ENCODE results near the gene PLCG2.
"Not testable (repeated sequence)": the region's sequence is repeated elsewhere in the genome, so short reads cannot be mapped to it uniquely, and the experiment has no call there.

PLCG2 gene

DNA sequence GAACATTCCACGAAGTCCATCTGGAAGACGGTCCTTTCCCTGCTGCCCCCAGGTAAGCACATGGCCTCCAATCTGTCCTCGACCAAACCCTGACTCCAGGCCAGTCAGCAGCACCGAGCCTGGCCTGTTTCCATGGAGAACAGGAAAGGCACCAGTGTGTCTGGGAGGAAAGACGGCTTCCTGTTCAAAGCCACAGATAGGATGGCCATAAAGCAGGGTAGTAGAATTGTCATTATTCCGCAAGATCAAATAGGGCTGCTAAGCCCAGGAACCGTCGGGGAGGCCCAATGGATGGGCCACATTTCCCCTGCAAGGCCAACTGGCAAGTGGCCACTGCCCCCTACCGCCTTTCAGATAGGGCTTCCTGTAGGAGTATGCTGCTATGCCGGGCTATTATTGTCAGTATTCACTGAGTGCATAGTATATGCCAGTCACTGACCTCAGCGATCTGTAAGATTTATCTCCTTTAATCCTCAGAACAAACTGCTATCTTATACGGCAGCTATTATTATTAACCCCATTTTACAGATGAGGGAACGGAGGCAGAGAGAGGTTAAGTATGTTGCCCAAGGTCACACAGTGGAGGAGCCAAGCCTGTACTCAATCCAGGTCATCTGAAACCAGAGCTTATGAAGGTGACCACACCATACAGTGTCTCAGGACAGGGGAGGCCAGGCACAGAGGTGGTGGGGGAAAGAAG is 23.0 kb upstream of the PLCG2 start:
- DNase-seq: no peak

DNA sequence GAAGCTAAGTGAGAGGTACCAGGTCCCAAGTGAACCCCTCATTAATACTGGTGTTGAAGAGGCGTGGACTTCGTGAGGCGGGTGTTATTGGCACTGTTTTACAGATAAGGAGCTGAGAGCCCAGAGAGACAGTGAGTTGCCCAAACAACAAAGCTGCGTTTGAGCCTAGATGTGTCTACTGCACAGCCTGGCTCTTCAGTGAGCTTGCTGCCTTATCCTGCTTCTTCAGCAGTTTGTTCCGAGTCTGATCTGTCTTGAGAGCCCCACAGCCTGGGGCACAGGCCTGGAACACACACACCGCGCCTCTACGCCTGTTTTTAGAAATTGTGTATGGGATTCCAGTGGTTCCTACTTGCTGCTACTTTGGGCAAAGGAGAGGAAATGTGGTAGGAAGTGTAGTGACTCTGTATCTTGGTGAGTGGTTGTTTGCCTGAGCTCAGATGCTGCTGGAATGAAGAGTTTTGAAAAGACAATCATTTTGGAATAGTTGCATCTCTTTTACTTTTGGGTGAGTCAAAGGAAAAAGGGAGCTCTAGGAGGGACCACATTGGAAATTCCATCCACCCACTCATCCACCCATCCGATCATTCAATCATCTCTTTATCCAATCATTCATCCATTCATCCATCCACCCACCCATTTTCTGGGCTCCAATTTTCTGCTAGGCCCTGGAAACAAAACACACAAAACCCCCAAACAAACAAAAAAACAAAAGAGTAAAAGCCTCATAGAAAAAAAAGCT is 22.3 kb upstream of the PLCG2 start:
- no peak for DNase-seq

DNA sequence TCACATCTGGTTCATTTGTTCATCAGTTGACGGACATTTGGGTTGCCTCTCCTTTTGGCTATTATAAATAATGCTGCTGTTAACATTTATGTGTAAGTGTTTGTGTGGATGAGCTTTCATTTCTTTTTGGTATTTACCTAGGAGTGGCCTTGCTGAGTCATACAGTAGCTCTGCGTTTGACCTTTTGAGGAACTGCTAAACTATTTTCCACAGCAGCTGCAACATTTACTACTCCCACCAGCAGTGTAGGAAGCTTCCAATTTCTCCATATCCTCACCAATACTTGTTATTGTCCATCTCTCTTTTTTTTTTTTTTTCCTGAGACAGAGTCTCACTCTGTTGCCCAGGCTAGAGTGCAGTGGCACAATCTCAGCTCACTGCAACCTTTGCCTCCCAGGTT is 20.7 kb upstream of the PLCG2 start:
- DNase-seq: no peak

DNA sequence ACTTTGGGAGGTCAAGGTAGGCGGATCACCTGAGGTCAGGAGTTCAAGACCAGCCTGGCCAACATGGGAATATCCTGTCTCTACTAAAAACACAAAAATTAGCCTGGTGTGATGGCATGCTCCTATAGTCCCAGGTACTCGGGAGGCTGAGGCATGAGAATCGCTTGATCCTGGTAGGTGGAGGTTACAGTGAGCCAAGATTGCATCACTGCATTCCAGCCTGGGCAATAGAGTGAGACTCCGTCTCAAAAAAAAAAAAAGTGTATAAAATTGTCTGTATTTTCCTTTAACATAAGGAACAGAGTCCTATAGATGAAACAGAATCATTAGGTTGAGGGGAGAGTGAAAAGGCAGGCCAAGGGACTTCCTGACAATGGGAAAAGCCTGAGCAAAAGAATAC is 16.8 kb upstream of the PLCG2 start:
- not testable (repeated sequence) for DNase-seq

DNA sequence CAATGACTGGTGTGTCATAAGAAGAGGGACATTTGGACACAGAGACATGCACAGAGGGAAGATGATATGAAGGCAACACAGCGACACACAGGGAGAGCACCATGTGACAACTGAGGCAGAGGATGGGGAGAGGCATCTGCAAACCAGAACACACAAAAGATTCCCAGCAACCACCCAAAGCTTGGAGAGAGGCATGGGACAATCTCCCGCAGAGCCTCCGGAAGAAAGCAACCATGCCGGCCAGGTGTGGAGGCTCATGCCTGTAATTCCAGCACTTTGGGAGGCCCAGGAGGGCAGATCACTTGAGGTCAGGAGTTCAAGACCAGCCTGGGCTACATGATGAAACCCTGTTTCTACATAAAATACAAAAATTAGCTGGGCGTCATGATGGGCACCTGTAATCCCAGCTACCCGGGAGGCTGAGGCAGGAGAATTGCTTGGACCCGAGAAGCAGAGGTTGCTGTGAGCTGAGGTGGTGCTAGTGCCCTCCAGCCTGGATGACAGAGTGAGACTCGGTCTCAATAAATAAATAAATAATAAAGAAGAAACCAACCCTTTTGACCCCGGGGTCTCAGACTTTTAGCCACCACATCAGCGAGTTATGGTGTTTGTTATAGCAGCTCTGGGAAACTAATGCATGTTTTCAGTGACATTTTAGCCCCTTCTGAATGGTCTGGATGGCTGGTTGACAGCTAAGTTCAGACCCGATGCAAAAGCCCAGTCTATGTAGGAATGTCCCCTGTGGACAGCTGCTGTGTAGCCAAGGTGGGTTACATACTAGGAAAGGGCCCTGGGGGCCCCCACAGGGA is 13.8 kb upstream of the PLCG2 start:
- DNase-seq: no peak

DNA sequence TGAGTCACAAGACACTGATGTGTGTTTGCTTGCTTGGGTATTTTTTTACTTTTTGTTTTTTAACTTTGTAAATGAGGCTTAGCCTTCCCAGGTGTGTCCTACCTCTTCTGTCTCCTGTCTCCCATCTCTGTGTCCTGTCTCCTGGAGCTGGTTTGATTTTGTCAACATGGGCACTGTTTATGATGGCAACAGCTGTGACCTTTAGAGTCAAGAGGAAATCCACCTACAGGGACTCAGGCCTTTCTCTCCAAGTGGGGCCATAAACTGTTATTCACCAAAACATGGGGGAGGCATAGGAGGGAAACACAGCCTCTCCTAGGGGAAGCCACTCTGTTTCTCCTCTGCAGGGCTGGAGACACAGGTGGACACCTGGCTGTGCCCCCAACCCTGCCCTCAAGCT is 13.1 kb upstream of the PLCG2 start:
- DNase-seq: no peak

DNA sequence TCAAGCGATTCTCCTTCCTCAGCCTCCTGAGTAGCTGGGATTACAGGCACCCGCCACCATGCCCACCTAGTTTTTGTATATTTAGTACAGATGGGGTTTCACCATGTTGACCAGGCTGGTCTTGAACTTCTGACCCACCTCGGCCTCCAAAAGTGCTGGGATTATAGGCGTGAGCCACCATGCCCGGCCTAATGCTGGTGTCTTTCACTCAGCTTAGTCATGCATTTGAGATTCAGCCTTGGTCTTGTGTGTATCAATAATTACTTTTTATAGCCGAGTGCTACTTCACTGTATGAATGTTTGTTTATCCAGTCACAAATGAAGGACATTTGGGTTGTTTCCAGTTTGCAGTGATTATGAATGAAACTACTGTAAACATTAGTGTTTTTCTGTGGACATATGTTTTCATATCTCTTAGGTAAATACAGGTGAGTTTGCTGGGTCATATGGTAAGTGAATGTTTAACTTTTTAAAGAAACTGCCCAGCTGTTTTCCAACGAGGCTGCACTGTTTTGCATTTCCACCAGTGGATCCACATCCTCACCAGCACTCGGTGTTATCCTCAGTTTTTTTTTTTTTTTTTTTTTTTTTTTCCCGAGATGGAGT is 11.0 kb upstream of the PLCG2 start:
- peak; percentile 35 for DNase-seq

DNA sequence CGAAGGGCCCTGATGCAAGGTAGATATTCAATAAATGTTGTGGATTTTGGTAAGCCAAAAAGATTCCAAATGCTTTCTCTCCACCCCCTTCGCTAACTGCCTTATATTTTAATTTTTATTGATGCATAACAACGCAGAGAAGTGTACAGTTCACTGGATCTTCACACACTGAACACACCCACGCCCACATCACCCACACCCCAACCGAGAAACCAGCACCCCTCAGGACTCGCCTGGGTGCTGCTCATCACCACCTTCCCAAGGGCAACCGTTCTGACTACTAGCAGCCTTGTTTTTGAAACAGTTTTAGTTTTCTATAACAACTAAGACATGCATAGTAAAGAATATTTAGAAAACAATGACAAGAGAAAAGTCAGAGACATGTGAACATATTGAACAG is 9.1 kb upstream of the PLCG2 start:
- no peak for DNase-seq

DNA sequence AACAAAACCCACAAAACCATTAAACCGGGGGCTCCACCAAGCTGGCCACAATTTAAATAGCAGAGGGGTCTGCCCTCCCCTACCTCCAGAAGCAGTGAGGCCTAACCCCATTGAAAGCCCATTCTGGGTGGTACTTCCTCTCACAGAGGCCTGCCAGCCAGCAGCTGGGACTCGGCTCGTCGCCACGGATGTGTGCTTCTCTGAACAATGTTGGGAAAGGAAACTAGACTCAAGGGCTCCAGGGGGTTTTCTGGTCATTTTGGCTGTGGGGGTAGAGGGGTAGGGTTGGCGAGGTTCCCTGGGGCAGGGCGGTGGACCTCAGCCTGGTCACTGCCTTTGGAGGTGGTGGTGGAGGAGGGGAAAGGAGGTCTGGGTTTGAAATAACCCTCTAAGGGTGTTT is 4.7 kb upstream of the PLCG2 start:
- no peak for DNase-seq

DNA sequence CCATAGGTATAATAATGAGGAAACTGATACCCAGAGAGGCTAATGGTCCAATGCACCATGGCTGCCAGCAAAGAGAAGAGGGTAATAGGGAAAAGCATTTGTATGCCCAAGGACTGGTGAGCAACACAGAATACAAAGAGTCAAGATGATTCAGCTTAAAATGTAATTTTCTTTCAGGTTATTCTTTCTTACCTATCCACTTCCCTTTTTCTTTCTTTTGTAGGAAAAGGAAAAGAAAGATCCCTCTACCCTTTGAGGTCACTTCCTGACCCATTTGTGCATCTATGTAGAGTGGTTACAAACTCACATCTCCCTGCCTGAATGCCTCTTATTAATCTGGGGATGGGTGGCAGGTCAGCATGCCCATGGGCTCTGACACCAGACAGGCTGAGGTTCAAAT is 3.5 kb upstream of the PLCG2 start:
- DNase-seq: no peak

DNA sequence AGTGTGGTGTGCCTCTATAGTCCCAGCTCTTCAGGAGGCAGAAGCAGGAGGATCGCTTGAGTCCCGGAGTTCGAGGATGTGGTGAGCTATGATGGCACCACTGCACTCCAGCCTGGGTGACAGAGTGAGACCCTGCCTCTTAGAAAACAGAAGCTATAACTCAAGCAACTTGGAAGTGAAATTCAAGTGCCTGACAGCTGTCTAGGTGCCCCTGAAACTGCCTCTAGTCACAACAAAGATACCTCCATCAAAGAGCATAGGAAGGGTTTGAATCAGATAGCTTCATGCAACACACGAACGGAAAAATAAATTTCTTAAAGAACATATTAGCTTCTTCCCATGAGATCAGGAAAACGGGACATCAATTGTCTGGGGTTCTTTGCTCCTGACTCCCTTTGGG is 860 bp upstream of the PLCG2 start:
- no peak for DNase-seq

DNA sequence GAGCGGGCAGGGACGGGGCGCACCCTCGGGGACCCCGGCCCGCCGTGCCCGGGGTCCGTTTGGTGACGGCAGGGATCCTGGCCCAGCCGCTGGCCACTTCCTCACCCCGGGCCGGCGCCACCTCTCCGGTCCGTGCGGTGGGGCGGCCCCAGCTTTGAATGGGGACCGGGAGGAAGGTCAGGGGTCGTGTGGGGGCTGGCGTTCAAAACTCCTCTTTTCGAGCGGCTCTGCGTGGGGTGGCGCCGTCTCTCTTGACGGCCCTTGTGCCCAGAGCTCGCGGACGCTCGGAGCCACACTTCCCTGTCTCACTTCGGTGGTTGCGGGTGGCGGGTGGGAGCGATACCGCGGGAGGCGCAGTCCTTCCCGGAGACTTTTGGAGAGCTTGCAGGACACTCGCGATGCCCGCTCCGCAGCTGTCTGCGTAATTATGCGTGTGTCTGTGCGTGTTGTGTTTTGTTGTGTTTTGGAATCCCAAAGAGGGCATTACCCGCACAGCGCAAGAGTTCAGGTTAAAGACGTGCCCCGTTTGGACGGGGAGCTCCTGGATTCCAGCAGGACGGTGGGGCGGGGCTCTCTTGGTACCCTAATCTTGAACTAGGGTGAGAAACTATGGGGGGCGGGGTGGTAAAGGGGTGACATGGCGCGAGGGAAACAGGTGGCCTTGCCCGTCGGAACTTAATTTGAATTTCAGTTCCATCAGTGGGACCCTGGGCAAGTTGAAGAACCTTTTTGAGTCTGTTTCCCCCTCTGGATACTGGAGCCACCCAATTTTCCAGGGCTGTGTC is 637 bp downstream of the PLCG2 start:
- DNase-seq: no peak

DNA sequence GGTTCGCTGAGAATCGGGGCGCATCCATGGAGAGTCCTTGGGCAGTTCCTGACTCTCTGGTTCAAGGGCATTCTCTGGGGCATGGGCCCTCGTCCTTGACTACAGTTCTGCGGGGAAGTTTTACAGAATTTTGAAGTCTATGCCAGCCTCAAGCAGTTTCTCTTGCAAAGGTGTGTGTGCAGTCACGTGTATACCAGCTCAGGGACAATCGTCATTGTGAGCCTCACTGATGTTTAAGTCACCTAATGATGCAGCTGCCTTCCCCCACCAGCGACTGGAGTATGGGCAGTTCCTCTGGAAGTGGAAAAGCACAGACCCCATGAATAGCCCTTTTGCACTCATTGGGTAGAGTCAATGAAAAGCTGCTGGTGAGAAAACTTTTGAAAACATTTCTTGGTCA is 1.3 kb downstream of the PLCG2 start:
- no peak for DNase-seq

DNA sequence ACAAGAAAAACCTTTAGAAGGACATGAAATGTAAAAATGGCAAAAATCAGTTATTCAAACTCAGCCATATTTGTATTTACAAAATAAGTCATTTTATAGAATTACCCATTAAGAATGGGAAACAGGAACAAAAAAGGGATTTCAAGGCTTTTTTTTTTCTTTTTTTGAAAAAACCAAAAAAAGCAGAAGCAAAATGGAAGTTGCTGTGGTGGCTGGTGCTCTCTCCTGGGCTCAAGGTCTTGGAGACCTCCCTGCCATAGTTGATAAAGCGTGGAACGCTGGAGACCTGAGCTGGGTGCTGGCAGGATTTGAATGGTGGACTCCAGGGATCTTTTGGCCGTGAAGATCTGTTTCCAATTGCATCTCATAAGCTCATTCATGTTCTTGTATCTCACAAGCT is 3.1 kb downstream of the PLCG2 start:
- DNase-seq: no peak

DNA sequence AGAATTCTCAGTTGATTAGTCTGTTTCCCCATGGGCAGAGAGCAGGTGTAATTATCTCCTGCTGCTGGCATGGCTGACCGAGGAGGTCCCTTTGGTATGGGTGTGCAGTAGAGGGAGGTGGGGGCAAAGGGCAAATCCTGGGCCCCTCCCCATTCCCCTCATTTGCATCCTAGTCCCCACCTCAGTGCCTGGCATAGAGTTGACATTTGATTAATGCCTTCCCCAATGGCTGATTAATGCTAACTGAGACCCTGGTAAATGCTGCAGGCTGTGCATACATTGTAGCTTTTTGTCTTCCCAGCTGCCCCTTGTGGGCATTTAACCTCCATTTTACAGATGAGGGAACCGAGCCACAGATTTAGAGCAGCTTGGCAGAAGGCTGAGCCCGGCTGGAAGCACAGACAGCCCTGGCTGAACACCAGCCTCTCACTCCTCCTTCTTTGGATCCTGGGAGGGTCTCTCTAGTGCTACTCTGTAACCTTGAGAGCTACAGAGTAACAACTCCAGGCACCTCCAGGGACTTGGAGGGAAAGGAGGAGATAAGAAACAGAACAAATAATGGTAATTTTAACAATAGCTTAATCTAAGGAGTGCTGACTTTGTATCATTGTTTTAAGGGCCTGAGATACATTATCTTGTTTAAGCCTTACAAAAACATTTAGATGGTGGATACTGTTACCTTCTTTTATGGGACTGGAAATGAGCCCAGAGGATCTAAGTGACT is 5.1 kb downstream of the PLCG2 start:
- DNase-seq: no peak

DNA sequence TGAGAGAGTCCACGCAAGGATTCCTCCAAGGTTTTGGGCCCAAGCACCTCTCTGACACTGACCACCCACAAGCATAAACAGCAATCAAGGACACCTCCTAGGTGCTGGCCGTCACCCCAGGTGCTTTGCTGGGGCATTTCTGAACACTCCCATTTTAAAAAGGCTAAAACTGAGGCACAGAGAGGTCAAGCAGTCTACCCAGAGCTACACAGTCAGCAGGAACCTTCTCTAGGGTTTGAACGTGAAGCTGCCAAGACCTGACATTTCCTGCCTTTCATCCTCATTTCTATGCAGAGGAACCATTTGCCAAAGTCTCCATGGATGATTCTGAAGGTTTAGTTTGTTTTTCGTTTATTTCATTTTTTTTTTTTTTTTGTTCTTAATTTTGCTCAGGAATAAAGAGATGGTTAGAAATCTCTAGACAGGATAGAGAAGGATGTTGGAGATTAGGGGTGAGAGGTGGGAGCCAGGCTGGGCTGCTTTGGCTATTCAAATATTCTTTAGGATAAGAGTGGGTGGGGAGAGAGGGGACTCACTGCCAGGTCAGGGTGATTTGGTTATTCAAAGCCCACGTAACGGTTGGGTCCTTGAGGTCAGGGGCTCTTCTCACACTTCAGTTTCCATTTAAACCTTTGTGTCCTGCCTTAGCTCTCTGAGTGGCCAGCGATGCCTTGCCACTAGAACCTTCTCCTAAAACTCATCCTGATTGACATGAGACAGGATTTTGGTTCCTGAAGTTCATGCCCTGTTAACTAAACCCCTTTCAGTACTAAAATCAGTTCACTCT is 6.2 kb downstream of the PLCG2 start:
- DNase-seq: no peak

DNA sequence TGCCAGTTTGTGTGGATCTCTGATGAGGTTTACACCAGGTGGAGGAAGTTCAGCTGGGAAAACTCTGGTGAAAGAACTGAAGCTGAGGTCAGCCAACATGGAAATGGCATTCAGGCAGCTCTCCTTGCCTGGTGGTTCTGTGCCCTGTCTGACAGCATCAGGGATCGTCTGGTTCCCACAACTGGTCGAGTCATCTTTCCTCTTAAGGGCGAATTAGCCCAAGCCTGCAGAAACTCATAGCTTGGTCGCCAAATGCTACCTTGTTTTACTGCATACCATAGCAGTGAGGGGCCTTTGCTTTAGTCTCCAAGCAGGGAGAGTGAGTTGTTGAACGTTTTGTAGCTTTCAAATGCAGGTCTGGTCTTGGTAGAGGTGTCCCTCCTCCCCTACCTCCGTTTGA is 7.2 kb downstream of the PLCG2 start:
- no peak for DNase-seq

DNA sequence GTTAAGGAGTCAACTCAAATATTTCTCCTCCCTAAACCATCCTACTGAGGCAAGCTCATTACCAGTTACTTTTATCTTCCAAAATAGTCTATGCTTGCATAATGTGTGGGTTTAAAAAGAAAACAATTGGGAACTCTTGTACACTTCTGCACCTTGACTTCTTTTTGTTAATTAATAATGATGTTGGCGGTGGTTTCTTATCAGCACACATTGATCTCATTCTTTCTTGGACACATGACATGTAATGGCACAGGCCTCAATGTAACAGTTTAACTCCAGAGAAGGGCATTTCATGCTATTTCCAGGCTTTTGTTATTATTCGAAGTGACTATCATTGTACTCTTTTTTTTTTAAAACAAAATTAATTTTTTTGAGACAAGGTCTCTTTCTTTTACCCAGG is 7.8 kb downstream of the PLCG2 start:
- DNase-seq: no peak

DNA sequence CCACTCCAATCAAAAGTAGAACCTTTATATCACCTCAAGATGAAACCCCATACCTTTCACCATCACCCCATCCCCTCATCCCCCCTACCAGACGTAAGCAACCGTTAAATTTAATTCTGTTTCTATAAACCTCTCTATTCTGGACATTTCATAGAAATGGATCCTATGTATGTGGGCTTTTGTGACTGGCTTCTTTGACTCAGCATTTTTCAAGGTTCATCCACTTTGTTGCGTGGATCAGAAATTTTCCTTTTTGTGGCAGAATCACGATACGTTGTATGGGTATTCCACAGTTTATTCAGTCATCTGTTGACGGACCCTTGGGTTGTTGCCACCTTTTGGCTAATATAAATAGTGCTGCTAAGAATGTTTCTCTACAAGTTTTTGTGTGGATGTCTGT is 8.6 kb downstream of the PLCG2 start:
- no peak for DNase-seq

DNA sequence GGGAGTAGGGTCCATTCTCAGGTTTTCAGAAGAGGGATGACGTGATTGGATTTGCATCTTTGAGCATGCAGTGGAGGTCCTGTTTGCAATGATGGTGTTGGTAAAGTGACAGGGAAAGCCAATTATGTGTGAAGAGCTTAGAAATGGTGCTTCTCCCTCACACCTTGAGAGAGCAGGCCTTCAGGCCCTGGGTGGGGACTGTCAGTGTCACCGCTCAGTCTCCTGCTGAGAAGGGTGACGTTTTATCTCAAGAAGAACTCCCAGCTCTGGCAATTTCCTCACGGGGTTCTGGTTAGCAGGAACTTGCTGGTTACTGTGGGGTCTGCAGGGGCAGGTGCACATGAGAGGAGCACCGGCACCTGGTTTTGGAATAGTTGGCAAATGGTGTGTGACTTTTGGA is 11.2 kb downstream of the PLCG2 start:
- no peak for DNase-seq

DNA sequence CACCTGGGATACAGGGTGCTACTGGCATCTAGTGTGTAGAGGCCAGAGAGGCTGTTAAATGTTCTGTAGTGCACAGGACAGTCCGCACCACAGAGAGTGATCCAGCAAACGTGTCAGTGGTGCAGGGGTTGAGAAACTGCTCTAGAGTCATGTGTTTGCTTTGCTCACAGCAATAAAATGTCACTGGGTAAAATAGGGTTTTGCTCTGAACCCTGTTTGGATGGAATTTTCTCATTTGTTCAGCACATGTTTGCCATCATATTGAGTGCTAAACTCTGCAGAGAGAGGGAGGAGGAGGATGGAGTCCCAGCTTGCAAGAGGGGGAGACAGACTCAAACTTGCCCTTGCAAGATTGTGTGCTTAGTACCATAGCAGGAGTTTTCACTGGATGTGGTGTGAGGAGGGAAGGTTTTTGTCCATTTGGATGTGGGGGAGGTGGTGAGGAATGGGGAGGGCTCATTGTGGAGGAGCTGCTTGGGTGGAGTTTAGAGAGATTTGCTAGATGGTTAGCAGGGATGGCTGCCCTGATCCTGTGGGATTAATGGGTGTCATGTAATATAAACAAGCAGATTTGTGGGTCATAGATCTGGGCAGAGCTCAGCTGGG is 11.8 kb downstream of the PLCG2 start:
- DNase-seq: no peak
